Testis (tissue), 2 donors: ENCODE results near the gene TMED1.

Experiments
- CTCF ChIP-seq, 3 experiments: fragments of 450-650 bp in 2 of 3; fragments of 200-600 bp in 1 of 3; sonication (generic) in 1 of 3; IDR thresholded peaks; one replicate each; pipeline ENCODE4 v1.5.1; 2016 to 2019; ENCODE audit warnings: antibody characterized with exemption in 3 of 3, mild to moderate bottlenecking in 2 of 3, moderate library complexity in 1 of 3
- POLR2A ChIP-seq: fragments of 450-650 bp; IDR thresholded peaks from one replicate; pipeline ENCODE4 v1.6.1; 2017; ENCODE audit warnings: antibody characterized with exemption, mild to moderate bottlenecking, moderate library complexity

- TF ChIP-seq CTCF (IDR thresholded peaks at IDR 0.05) = no peak
- no peak for TF ChIP-seq POLR2A
These were observed 23.8 kb downstream of the TMED1 start for GRCh38 chr19:10812196-10812595.
